ENCODE data around the gene ZNF816. TPM values are rescaled to one million over a fixed set of nuclear protein-coding genes. Genes with fewer than 3 reads are reported as not detected.
A peak's percentile ranks its signal among the peaks of the same experiment; 100 is the strongest.
"Not testable (repeated sequence)": the region's sequence is repeated elsewhere in the genome, so short reads cannot be mapped to it uniquely, and the experiment has no call there.

Gene ZNF816
- total RNA-seq, 1 donor from 2014 or later, result 26.8 TPM

DNA sequence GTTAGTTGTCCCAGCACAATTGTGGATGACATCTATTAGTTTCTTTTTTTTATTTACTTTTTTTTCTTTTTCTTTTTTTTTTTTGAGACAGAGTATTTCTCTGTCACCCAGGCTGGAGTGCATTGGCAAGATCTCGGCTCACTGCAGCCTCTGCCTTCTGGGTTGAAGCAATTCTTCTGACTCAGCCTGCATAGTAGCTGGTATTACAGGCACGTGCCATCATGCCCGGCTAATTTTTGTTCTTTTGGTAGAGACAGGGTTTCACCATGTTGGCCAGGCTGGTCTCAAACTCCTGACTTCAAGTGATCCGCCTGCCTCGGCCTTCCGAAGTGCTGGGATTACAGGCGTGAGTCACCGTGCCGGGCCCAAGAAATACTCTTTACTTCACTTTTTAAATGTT is 38.0 kb downstream of the ZNF816 start:
- DNase-seq (ENCODE audit: low spot score), result not testable (repeated sequence)

- DNase-seq (ENCODE audit: low spot score), result peak; percentile 63
Observed at GRCh38 chr19:52923778-52924593, 38.7 kb downstream of the ZNF816 start.

GRCh38 chr19:52922841-52923777 is 39.6 kb downstream of the ZNF816 start, which contains the start of gene ZNF888:
TSS of gene ZNF888 (minus strand) at chr19:52923428. CDS start at chr19:52917873, 5,555 bp downstream.
- DNase-seq (ENCODE audit: low spot score), result peak; percentile 92

DNA sequence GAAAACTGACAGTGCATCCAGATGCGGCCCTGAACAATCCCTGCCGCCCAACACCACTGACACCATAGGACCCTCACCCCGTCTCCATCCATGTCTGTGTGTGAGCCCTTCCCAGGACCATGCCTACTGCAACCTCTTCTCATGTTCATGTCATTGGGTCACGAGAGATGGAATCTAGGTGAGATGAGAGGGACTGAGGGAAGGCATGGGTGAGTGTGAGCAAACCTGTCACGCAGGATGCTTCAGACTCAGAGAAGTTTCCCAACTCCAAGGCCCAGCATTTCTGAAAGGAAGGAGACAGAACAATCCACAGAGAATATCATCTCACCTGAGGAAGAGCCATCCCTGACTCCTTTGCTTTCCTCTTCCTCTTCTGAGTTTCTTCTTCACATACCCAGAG is 45.1 kb downstream of the ZNF816 start:
- no peak for DNase-seq (ENCODE audit: low spot score)

DNA sequence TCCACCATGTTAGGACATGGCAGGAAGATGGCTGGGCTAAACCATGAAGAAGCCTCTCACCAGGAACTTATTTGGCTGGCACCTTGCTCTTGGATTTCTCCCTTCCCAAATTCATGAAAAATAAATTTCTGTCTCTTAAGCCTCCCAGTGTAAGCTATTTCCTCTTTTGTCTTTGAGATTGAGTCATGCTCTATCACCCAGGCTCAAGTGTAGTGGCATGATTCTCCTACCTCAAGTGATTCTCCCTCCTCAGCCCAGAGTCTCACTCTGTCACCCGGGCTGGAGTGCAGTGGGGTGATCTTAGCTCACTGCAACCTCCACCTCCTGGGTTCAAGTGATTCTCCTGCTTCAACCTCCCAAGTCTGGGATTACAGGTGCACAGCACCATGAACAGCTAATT is 52.0 kb downstream of the ZNF816 start:
- no peak for DNase-seq (ENCODE audit: low spot score)

- DNase-seq (ENCODE audit: low spot score), result not testable (repeated sequence)
Observed at GRCh38 chr19:52904052-52904780, 58.5 kb downstream of the ZNF816 start.

DNA sequence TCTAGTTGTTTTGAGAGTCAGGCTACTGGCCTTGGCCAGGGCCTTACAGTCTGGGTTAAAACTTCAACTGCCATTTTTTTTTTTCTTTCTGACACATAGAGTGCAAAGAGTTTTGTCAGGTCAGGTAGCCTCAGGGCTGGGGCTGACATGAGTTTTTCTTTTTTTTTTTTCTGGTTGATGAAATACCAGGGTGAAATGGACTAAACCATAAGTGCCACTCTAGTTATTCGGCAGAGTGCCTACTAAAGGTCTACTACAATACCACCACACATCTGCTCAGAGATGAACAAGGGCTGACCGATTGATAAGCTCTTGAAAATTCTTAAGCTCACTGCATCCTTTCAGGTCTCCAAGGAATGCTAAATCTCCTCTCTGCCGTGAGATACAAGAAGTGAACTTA is 60.8 kb downstream of the ZNF816 start:
- DNase-seq (ENCODE audit: low spot score), result no peak

Other genes with a start within 250 kb of the ZNF816 start
- gene ZNF611, start 227.8 kb downstream of the ZNF816 start, total RNA-seq, result 29.6 TPM
- gene ZNF600, start 176.1 kb downstream of the ZNF816 start, total RNA-seq, result 18.1 TPM
- gene ZNF28, start 141.2 kb downstream of the ZNF816 start, total RNA-seq, result 27.9 TPM
- 37.2 TPM for gene ZNF468, start 105.3 kb downstream of the ZNF816 start, total RNA-seq
- 39.9 TPM for gene ZNF320, start 65.2 kb downstream of the ZNF816 start, total RNA-seq
- 39.0 TPM for gene ZNF888, start 39.5 kb downstream of the ZNF816 start, total RNA-seq
- not detected for gene ERVV-1, start 51.0 kb upstream of the ZNF816 start, total RNA-seq
- gene ERVV-2, start 81.9 kb upstream of the ZNF816 start, total RNA-seq, result not detected
- 66.8 TPM for gene ZNF160, start 140.5 kb upstream of the ZNF816 start, total RNA-seq
- 13.1 TPM for gene ZNF415, start 170.0 kb upstream of the ZNF816 start, total RNA-seq
- 14.7 TPM for gene ZNF347, start 196.2 kb upstream of the ZNF816 start, total RNA-seq
- gene ZNF665, start 230.5 kb upstream of the ZNF816 start, total RNA-seq, result 4.3 TPM

Measured in mucosa of gallbladder (tissue), 1 donor.